B cell (primary cell): Measurements from ENCODE around the gene CD300LB. TPM values are rescaled to one million over a fixed set of nuclear protein-coding genes. Genes with fewer than 3 reads are reported as not detected.

Experiments used
- ATAC-seq: fragments of 200-7000 bp; cut with Tn5 transposase; one replicate; pipeline ENCODE4 v1.10.0; 2021; ENCODE audit warnings: low read depth, mild to moderate bottlenecking, moderate number of reproducible peaks, moderate library complexity
- CTCF ChIA-PET: fragments of 350-600 bp; sonication (Branson Sonifier 250); formaldehyde crosslinking; loops from one replicate; lab custom pipeline; 2021; ENCODE audit warnings: antibody characterized with exemption, inconsistent platforms; lab: Charles Lee
- POLR2A ChIA-PET: fragments of 350-600 bp; sonication (Branson Sonifier 250); formaldehyde crosslinking; loops from one replicate; lab custom pipeline; 2021; ENCODE audit warnings: antibody characterized with exemption; lab: Charles Lee
- DNase-seq: peaks from one replicate; pipeline ENCODE4 v3.0.0; 2013
- H2AFZ ChIP-seq: 2 replicates; pipeline ENCODE4 v1.6.1; 2012; ENCODE audit warnings: mild to moderate bottlenecking, low read depth, low read length; ENCODE audit not compliant: insufficient read depth, poor library complexity, severe bottlenecking
- H3K27ac ChIP-seq, 2 donors: 1 replicate in 1 of 2; 2 replicates in 1 of 2; pipeline ENCODE4 v1.5.1; 2012 to 2013; ENCODE audit warnings: low read length in 2 of 2, mild to moderate bottlenecking in 2 of 2, moderate library complexity in 1 of 2
- H3K27me3 ChIP-seq, 4 experiments: fragments of 200-600 bp in 1 of 4; sonication (generic) in 1 of 4; replicated peaks in 1 of 4; 1 replicate in 2 of 4; 2 replicates in 2 of 4; pipeline versions ENCODE4 v1.6.1 to v1.7.0; 2013 to 2016; ENCODE audit warnings: low read length in 3 of 4, mild to moderate bottlenecking in 2 of 4, mixed read lengths in 1 of 4, moderate library complexity in 1 of 4; ENCODE audit not compliant: insufficient read depth in 4 of 4, control insufficient read depth in 3 of 4; ENCODE audit errors: control extremely low read depth in 1 of 4
- H3K36me3 ChIP-seq, 2 experiments: replicated peaks in 1 of 2; 1 replicate in 1 of 2; 2 replicates in 1 of 2; pipeline versions ENCODE4 v1.6.1 to v1.7.1; 2013; ENCODE audit warnings: low read length in 1 of 2; ENCODE audit not compliant: insufficient read depth in 2 of 2, control insufficient read depth in 1 of 2; ENCODE audit errors: control extremely low read depth in 1 of 2, extremely low read depth in 1 of 2
- H3K4me1 ChIP-seq, 2 donors: fragments of 200-600 bp in 1 of 2; sonication (generic) in 1 of 2; 1 replicate in 1 of 2; 2 replicates in 1 of 2; pipeline versions ENCODE4 v1.5.1 to v1.6.1; 2013 to 2017; ENCODE audit warnings: low read length in 2 of 2; ENCODE audit not compliant: control insufficient read depth in 2 of 2, insufficient read depth in 2 of 2
- H3K4me2 ChIP-seq: replicated peaks from 2 replicates; pipeline ENCODE3; 2012; ENCODE audit warnings: mild to moderate bottlenecking, low read depth, low read length; ENCODE audit not compliant: poor library complexity, severe bottlenecking
- H3K4me3 ChIP-seq, 5 experiments: fragments of 200-600 bp in 1 of 5; sonication (generic) in 1 of 5; 1 replicate in 3 of 5; 2 replicates in 2 of 5; pipeline versions ENCODE4 v1.5.1 to v1.7.0; 2011 to 2016; ENCODE audit warnings: low read length in 4 of 5, mild to moderate bottlenecking in 4 of 5, low read depth in 2 of 5, control low read depth in 1 of 5, moderate library complexity in 1 of 5; ENCODE audit not compliant: insufficient read depth in 1 of 5; ENCODE audit errors: control extremely low read depth in 1 of 5, extremely low read depth in 1 of 5
- H3K79me2 ChIP-seq: fragments of 200-600 bp; sonication (generic); one replicate; pipeline ENCODE4 v1.6.0; 2016; ENCODE audit warnings: low read length; ENCODE audit not compliant: control insufficient read depth, insufficient read depth
- H3K9ac ChIP-seq: fragments of 200-600 bp; sonication (generic); 2 replicates; pipeline ENCODE4 v1.6.1; 2017; ENCODE audit warnings: mild to moderate bottlenecking, low read length, moderate library complexity
- H3K9me3 ChIP-seq, 3 donors: one replicate each; pipeline versions ENCODE4 v1.6.1 to v1.7.1; 2013; ENCODE audit warnings: low read length in 2 of 3; ENCODE audit not compliant: control insufficient read depth in 2 of 3, insufficient read depth in 1 of 3; ENCODE audit errors: control extremely low read depth in 1 of 3
- H4K20me1 ChIP-seq: 2 replicates; pipeline ENCODE4 v1.6.0; 2012; ENCODE audit warnings: mild to moderate bottlenecking, low read length; ENCODE audit not compliant: insufficient read depth, control insufficient read depth, poor library complexity, severe bottlenecking
- H3K27ac Mint-ChIP-seq: one replicate; pipeline ENCODE4 v1.8.0; 2021; ENCODE audit warnings: mixed read lengths
- H3K27me3 Mint-ChIP-seq: one replicate; pipeline ENCODE4 v1.8.0; 2021; ENCODE audit warnings: mixed read lengths
- H3K4me1 Mint-ChIP-seq: one replicate; pipeline ENCODE4 v1.8.0; 2021; ENCODE audit warnings: mixed read lengths
- H3K4me3 Mint-ChIP-seq: one replicate; pipeline ENCODE4 v1.8.0; 2021; ENCODE audit warnings: mixed read lengths
- H3K9me3 Mint-ChIP-seq: one replicate; pipeline ENCODE4 v1.8.0; 2022; ENCODE audit warnings: mixed read lengths; ENCODE audit not compliant: insufficient read depth
- CTCF ChIP-seq: fragments of 200-600 bp; IDR thresholded peaks from one replicate; pipeline ENCODE4 v1.8.0; 2022; ENCODE audit warnings: antibody characterized with exemption, mild to moderate bottlenecking
- EZH2 ChIP-seq: IDR thresholded peaks from 2 replicates; pipeline ENCODE4 v1.6.1; 2012; ENCODE audit warnings: borderline replicate concordance, low read depth, mild to moderate bottlenecking, moderate library complexity, low read length; ENCODE audit not compliant: insufficient read depth, poor library complexity, severe bottlenecking
- whole genome bisulfite sequencing: methylation state at CpG from one replicate; pipeline ENCODE4 v1.1.5; 2013; ENCODE audit warnings: missing lambda C conversion rate; ENCODE audit not compliant: insufficient coverage; 5-methylcytosine and 5-hydroxymethylcytosine counted together
- intact Hi-C: fragments of 100-400 bp; cut with micrococcal nuclease; formaldehyde crosslinking; loops from one replicate; pipeline ENCODE4 v1.10.0; 2022
- polyA plus RNA-seq: library from polyadenylated mRNA; depleted of rRNA; stranded (reverse); fragments of >200 nt; gene quantifications from 2 replicates; pipeline ENCODE4 v1.2.3, GENCODE V29; 2012
- total RNA-seq, 2 donors: library from RNA; stranded (reverse); fragments of 120-200 nt in 1 of 2; gene quantifications; 1 replicate in 1 of 2; 2 replicates in 1 of 2; pipeline versions ENCODE4 v1.2.3 to v1.2.4, GENCODE V29; 2013 to 2022

The CD300LB gene
- total and polyA plus RNA-seq, 2 donors (not counting 1 experiment from before 2014, with no cell fraction given), result 0.12 to 0.39 TPM

GRCh38 chr17:74549343-74549742, 18.1 kb upstream of the CD300LB start:
- no peaks in the 10 kb centered on the region for H3K9me3 Mint-ChIP-seq
- POLR2A ChIA-PET, result no interaction called here

GRCh38 chr17:74547736-74548135, 16.5 kb upstream of the CD300LB start:
- intact Hi-C loops, result no loop called here
- Histone ChIP-seq H4K20me1 (no peaks in the 10 kb centered on the region), H3K4me1 (peaks cover 4 to 19% of the 10 kb centered on the region in 2 donors), H3K27ac (no peak overlapping the region), H3K4me3 (no peak overlapping the region), H2AFZ (no peak overlapping the region), H3K27me3 (peaks cover 0 to 4% (median 1%) of the 10 kb centered on the region in 4 experiments), H3K9ac (no peak overlapping the region), H3K9me3 (no peaks in the 10 kb centered on the region), H3K4me2 (no peak overlapping the region), H3K79me2 (no peaks in the 10 kb centered on the region), H3K36me3 (no peaks in the 10 kb centered on the region)
- ATAC-seq (no peak), DNase-seq (no peak)
- H3K27me3 Mint-ChIP-seq, result peaks cover 12% of the 10 kb centered on the region
- no peaks in the 10 kb centered on the region for H3K9me3 Mint-ChIP-seq
- no peak overlapping the region for H3K4me3 Mint-ChIP-seq
- peaks cover 3% of the 10 kb centered on the region for H3K4me1 Mint-ChIP-seq
- POLR2A ChIA-PET, result no interaction called here
- CTCF ChIA-PET, result no interaction called here
- TF ChIP-seq EZH2 (no peak), CTCF (no peak)
- H3K27ac Mint-ChIP-seq, result no peak overlapping the region
- 73% methylated on average over 3 of the region's 3 CpGs for WGBS

More at GRCh38 chr17:74549343-74549742, 18.1 kb upstream of the CD300LB start:
- Histone ChIP-seq H3K79me2 (no peaks in the 10 kb centered on the region), H3K36me3 (no peaks in the 10 kb centered on the region), H3K4me2 (no peak overlapping the region), H3K9ac (no peak overlapping the region), H3K27me3 (peaks cover 0 to 4% (median 1%) of the 10 kb centered on the region in 4 experiments), H3K4me3 (no peak overlapping the region), H2AFZ (no peak overlapping the region), H3K9me3 (no peaks in the 10 kb centered on the region), H3K4me1 (peaks cover 4 to 19% of the 10 kb centered on the region in 2 donors), H4K20me1 (no peaks in the 10 kb centered on the region), H3K27ac (no peak overlapping the region)
- DNase-seq, result no peak
- TF ChIP-seq CTCF, result no peak
- TF ChIP-seq EZH2, result no peak
- Mint-ChIP-seq H3K27ac (no peak overlapping the region), H3K27me3 (peaks cover 12% of the 10 kb centered on the region), H3K4me1 (peaks cover 3% of the 10 kb centered on the region), H3K4me3 (no peak overlapping the region)
- CTCF ChIA-PET, result no interaction called here
- WGBS, result 84% methylated on average over 7 of the region's 7 CpGs
- intact Hi-C loops, result no loop called here
- ATAC-seq, result no peak
